Fibroblast of skin of left biceps (primary cell): ENCODE measurements around the gene SNX15.
"Not testable (repeated sequence)": the region's sequence is repeated elsewhere in the genome, so short reads cannot be mapped to it uniquely, and the experiment has no call there.

Experiments
- DNase-seq, 2 experiments: peaks; one replicate each; pipeline ENCODE4 v3.0.0-alpha.2; 2013; ENCODE audit warnings: low read depth in 2 of 2

The SNX15 gene

DNA sequence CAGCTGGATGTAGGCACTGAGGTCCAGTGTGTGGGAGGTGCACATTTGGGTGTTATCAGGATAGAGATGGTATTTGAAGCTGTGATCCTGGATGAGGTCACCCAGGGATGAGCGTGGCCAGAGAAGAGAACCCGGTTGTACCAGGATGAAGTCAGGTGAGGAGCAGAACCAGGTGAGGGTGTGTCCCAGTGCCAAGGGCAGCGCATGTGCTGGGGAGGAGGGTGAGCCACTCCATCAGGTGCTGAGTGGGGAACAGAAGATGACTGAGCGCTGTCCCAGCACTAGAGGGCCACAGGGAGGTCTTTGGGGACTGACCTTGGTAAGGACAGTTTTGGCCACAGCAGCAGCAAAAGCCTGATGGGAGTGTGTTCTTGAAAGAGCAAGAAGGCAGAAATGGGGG, 10.5 kb upstream of the SNX15 start:
- DNase-seq, result no peak

DNA sequence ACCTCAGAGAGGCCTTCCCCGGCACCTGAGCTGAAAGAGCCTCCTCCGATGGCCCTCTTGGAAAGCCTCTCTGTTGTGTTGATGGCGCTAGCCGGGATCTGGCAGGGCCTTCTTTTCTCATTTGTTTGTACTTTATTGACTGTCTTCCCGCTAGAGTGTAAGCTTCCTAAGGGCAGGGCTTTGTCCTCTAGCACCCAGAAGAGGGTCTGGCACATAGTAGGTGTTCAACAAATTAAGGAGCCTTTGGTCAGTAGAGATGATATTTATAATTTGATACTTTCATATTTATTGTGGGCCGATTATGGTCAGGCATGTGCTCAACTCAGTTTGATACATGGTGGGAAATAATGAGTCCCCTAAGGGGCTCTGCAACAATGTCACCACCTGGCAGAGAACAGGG, 9.3 kb upstream of the SNX15 start:
- no peak for DNase-seq

DNA sequence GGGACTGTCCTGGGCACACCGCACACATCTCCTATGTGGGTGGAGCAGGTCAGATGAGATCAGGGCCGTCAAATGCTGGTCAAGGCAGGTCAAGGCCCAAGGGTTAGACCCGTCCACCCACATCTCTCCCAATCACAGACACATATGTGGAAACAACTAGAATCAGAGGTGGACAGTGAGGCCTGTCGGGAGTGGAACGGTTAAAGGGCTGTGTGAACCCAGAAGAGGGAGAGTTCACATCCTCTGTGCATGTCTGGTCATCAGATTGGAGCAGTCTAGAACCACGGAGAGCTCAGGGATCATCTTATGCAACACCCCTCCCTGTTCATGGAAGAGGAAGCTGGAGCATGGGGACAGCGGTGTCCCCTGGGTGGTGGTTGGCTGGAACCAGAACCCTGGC, 7.4 kb upstream of the SNX15 start:
- no peak for DNase-seq

DNA sequence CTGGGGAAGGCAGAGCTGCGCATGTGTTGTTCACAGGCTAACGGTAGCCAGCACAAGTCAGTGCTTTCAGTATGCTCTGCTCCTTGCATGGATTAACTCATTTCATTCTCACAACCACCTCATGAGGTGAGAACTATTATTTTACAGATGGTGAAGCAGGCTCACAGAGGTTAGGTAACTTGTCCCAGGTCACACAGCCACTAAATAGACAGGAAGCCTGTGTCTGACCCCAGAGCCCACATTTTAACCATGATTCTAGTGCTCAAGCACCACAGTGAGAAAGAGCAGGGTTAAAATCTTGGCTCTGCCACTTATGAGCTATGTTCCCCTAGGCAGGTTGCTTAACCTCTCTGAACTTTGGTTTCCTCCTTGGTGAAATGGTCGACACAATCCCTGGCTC, 6.2 kb upstream of the SNX15 start:
- DNase-seq, result no peak

DNA sequence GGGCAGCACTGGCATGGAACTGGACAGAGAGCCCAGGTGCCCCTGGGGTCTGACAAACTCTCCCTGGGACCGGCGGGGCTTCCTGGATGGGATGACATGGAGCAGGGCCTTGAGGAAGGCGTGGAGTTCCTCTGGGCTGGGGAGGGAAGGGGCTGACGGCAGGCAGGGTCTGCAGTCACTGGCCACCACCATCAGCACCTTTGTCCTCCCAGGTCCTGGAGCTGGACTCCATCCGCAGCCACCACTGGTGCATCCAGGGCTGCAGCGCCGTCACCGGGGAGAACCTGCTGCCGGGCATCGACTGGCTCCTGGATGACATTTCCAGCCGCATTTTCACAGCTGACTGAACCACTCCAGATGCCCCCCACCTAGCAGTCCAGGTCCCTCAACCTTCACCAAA, 5.7 kb upstream of the SNX15 start:
- DNase-seq, result no peak

DNA sequence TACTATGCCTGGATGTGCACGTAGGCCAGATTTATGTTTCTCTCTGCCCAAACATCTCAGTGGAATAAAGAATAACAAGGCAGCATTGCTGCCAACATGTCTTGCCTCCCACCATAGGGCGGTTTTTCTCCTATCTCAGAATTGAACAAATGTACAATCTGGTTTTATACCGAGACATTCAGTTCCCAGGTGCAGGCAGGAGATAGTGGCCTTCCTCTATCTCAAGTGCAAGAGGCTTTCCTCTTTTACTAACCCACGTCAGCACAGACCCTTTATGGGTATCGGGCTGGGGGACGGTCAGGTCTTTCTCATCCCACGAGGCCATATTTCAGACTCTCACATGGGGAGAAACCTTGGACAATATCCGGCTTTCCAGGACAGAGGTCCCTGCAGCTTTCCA, 3.7 kb upstream of the SNX15 start:
- DNase-seq, result not testable (repeated sequence)

DNA sequence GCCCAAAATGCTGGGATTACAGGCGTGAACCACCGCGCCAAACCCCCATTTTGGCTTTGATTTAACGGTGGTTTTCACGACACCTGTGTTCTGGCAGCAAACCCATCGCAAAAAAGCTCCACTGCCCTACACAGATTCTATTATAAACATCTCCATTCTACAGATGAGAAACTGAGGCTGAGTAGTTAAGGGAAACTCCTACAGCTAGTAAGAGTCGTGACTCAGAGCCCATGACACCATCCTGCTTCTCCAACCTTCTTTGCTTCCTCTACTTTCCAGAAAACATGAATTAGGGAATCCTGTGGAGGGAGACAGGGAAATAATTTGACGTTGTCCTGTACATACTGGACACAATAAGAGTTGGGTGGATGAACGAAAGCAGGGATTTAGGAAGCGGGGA, 429 bp upstream of the SNX15 start:
- no peak for DNase-seq

DNA sequence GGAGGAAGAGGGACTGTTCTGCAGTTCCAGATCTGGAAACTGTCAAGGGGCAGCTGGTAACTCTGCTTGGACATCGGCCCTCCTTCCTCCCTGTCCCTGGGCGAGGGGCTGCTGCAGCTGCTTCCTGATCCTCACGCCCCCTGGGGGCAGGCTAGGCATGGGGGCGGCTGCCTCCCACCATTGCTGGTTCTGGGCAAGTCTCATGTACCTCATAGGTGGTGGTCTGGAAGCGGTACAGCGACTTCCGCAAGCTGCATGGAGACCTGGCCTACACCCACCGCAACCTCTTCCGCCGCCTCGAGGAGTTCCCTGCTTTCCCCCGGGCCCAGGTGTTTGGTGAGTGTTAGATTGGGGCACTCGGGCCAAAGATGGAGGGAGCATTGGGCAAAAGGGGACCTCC, 5.0 kb downstream of the SNX15 start:
- no peak for DNase-seq

DNA sequence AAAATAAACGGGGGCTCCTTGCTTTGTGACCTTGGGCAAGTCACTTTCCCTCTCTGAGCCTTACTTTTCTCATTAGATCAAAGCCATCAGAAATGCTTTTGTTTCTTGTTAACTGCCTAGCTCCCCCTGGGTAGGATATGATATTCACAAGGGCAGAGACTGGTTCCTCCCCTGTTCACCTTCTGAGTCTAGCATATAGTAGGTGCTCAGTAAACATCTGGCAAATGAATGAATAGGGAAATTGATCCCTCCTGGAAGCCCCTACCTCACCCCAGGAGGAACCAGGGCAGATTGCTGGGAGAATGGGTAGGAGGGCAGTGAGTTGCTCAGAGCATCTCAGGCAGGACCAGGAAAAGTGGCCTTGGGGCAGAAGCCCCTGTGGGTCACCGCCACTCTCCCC, 7.2 kb downstream of the SNX15 start:
- no peak for DNase-seq

DNA sequence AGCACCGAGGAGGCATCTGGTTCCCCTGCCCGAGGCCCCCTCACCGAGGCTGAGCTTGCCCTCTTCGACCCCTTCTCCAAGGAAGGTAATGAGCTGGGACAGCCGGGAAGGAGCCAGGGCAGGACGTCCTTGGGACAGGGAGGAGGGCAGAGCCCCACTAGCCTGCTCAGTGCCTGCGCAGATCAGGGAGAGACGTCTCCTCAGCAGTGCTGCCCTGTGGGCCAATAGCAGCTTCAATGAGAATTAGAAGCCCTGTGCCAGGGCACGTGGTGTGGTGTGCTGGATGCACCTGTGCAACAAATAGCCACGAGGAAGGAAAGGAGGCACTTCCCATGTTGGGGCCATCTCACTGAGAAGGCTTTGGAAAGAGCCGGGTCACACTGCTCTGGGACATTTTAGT, 8.3 kb downstream of the SNX15 start:
- DNase-seq, result no peak

DNA sequence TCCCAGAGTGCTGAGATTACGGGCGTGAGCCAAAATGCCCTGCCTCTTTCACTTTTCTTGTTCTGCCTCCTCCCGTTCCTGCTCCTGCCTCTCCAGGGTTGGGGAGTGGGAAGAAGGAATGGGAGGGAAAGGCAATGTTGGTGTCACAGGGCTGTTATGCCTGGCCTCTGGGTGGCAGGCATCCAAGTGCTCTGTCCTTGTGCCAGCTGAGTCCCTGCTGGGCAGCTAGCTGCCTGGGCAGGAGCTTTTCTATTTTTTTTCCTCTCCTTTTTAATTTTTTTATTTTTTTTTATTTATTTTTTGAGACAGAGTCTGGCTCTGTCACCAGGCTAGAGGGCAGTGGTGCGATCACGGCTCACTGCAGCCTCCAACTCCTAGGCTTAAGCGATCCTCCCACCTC, 9.7 kb downstream of the SNX15 start:
- no peak for DNase-seq

DNA sequence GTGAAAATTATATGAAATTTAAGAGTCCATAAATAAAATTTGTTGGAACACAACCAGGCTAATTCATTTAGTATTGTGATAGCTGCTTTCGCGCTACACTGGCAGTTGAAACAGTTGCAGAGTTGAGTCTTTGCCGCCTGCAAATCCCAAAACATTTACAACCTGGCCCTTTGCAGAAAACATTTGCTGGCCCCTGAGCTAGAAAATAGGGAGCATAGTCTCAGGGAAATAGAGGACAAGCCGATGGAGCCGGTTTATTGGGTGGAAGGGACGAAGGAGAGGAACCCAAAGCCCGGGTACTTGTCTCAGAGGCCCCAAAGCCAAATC, 13.2 kb downstream of the SNX15 start:
- no peak for DNase-seq

DNA sequence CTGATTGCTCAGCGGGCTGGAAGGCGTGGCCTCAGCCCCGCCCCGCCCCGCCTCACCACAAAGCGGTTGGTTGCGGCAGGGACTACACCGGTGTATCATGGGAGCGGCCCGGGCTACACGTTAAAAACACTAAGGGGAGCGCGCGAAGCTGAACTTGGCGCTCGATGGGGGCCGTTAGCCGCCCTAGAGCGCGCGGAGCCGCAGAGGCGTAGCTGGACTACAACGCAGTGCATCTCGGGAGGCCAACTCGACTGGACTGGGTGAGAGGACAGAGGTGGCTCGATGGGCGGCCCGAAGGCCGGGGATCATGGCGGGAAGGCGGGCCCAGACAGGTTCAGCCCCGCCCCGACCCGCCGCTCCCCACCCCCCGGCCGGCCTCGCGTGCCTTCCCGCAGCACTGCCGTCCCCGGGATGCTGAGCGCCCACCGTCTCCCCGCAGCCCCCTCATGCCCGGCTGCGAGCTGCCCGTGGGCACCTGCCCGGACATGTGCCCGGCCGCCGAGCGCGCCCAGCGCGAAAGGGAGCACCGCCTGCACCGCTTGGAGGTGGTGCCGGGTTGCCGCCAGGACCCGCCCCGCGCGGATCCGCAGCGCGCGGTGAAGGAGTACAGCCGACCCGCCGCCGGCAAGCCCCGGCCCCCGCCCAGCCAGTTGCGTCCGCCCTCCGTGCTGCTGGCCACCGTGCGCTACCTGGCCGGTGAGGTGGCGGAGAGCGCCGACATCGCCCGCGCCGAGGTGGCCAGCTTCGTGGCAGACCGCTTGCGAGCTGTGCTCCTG, 13.8 kb downstream of the SNX15 start, which contains the start of gene SAC3D1:
SAC3D1 (plus strand) TSS at position 364 of the 776 bp plus-strand sequence; CDS start at position 447, 83 bp downstream.
- DNase-seq, result peak; percentile 78 to 86

DNA sequence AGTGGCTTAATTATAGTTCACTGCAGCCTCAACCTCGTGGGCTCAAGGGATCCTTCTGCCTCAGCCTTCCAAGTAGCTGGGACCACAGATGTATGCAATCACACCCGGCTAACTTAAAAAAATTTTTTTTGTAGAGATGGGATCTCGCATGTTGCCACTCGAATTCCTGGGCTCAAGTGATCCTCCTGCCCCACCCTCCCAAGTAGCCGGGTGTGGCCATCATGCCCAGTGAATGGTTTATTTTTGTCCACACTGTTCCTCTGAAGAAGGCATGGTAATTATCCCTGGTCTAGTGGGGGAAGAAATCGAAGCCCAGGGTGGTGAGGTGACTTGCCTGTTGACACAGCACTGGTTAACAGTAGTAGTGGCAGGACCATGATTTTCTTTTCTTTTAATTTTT, 15.7 kb downstream of the SNX15 start:
- no peak for DNase-seq

DNA sequence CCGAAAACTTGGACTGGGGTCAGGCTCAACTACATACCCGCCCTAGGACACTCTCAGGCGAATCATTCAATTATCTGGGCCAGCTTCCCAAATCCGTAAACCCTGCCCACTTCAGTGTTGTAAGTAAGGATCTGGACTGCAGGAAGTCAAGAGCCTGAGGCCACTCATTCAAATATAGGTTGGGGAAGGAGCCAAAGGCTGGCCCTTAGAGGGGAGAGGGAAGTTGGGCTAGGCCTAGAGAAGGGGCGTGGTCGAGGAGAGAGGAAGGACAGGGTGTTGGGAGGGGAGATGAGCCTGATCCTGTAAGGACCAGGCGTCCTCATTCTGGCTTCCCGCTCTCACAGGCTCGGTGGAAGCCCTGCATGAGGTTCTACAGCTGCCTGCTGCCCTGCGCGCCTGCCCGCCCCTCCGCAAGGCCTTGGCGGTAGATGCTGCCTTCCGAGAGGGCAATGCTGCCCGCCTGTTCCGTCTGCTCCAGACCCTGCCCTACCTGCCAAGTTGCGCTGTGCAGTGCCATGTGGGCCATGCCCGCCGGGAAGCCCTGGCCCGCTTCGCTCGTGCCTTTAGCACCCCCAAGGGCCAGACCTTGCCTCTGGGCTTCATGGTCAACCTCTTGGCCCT, 16.8 kb downstream of the SNX15 start:
- no peak for DNase-seq

DNA sequence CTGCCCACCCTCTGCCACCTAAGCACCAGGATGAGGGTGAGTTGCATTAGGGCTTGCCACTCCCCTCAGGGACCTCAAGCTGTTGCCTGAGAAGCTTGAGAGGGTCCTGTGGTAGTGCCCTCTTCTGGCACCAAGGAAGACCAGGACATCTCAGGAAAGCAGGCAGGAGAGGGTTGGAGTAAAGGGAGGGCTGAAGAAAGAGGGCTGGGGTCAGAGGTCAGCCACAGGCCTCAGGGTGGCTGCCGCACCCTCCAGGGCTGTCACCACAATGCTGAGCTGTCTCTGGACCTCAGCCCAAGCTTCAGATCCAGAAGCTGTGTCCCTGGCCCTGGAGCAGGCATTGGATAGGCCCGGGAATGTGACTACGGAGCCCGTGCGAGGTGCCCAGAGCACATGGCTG, 17.8 kb downstream of the SNX15 start:
- no peak for DNase-seq

DNA sequence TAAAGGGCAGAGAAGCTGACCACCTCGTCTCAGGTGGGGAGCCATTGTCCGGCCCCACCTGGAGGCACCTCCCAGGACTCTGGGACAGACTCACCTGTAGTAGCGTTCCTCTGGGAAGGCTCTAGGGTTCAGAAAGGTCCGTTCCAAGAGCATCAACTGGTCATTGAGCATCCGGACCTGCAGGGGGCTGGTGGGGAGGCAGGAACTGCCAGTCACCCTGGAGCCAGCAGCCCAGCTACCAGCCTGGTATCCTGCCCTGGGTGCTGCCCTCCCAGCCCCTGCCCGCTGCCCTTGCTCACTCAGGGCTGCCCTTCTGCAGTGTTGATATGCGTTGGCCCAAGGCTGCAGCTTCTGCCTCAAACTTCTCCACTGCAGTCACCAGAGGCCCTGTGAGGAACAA, 18.5 kb downstream of the SNX15 start:
- DNase-seq, result no peak

DNA sequence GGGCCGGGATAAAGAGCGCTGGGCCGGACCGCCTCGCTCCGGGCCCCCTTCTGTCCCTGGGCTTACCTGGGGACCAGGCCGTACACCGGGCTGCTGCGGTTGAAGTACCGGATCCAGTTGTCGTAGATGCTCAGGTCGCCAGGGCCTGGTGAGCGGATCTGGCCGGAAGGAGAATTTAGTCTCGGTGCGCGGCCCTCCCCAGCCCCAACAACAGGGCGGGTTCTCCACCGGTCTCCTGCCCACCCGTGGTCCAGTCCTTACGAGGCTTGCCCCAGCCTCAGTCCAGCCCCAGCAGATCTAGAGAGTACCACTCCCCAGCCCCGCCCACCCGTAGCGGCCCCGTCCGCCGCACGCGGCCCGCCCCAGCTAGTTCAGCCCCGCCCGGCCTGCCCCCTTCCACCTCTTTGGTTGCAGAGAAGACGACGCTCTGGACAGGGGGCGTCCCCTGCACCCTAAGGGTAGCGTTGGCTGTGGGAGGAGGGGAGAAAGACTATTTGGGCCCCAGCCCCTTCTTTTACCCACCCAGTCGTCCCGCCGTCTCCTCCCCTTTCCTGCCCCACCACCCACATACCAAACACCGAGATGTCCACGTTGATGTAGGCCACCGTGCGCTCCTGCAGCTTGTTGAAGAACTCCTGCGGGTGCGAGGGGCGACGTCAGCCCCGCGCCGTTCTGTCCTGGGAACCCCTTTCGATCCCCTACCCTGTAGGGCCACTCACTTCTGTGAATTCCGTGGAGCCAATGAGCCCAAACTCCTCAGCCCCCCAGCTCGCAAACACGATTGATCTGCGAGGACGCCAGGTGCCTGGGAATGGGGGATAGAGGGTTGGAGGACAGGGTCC, 20.6 kb downstream of the SNX15 start:
- no peak for DNase-seq

DNA sequence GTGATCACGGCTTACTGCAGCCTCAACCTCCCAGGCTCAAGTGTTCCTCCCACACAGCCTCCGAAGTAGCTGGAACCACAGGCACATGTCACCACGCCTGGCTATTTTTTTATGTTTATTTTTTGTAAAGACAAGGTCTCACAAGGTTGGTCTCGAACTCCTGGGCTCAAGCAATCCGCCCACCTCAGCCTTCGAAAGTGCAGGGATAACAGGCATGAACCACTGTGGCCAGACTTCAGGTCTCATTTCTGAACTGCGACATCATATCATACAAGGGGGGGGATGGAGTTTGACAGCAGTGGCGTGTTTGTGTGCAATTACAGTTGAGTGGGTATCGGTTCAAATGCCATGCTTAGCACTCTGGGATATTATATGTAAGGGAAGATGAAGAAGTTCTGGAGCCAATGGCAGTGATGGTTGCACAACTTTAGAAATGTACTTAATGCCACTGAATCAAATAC, 24.2 kb downstream of the SNX15 start:
- DNase-seq, result no peak

DNA sequence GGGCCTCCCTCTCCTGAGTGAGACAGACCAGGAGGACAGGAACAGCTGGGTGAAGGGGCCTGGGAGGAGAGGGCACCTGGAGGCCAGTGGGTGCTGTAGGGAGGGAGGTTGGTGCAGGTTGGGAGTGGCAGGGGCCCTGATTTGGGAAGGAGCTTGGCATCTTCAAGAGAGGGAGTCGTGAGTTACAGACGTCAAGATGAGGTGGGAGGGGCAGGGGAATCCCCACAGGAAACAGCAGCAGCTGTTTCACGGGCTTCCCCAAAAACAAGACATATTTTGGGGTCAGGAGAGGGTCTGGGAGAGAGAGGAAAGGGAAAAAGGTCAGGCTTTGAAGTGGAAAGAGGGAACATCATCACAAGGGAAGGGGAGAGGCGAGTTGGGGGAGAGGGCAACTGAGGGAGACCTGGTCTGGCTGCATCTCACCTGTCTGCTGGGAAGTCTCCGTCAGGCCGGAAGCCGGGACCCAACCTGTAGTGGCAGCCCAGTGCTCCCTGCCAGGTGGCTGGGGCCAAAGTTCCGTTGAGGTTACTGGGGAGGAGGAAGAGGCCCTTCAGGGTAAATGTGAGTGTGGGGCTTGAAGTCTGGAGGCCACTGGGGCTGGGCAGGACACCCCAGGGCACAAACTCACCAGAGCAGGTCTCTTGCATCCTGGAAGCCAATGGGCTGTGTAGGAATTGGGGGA, 26.7 kb downstream of the SNX15 start:
- DNase-seq, result no peak

DNA sequence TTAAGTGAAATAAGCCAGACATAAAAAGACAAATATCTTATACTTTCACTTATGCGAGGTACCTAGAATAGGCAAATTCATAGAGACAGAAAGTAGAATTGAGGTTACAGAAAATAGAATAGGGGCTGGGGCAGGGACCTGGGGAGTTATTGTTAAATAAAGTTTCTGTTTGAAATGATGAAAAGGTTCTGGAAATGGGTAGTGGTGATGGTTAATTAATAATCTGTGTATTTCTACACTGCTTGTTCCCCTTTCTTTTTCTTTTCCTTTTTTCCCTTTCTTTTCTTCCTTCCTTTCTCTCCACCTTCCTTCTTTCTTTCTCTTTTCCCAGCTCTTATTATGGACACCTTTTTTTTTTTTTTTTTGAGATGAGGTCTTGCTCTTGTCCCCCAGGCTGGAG, 28.3 kb downstream of the SNX15 start:
- no peak for DNase-seq

DNA sequence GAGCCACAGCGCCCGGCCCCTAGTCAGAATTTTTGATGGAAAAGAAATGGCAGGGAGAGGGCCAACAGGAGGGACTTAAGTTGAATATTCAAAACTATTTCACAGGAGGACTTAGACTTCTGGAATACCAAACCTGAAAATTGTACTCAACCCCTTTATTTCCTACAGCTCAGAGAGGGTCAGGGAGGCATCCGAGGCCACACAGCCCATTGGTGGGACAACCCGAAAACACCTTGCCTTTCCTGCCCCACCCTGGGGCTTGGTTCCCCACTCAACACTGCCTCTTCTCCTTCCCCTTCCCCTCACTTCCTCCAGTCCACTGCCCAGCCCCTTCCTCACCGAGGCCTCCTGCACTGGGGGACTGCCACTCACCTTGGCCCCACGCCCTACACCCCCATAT, 29.8 kb downstream of the SNX15 start:
- no peak for DNase-seq
